Peyer's patch (tissue), 4 donors: ENCODE data around the gene HMOX1. TPM values are rescaled to one million over a fixed set of nuclear protein-coding genes. Genes with fewer than 3 reads are reported as not detected.

Source experiments
- DNase-seq, 3 donors: peaks; one replicate each; pipeline ENCODE4 v3.0.0-alpha.2; 2017 to 2019
- H3K27ac ChIP-seq, 4 donors: fragments of 200-600 bp; sonication (generic); one replicate each; pipeline ENCODE4 v1.5.1; 2016 to 2019
- H3K27me3 ChIP-seq, 2 donors: fragments of 200-600 bp; sonication (generic); one replicate each; pipeline ENCODE4 v1.5.1; 2019
- H3K36me3 ChIP-seq, 3 donors: fragments of 200-600 bp; sonication (generic); one replicate each; pipeline ENCODE4 v1.5.1; 2016 to 2019
- H3K4me1 ChIP-seq, 4 donors: fragments of 200-600 bp; sonication (generic); one replicate each; pipeline ENCODE4 v1.5.1; 2016 to 2019
- H3K4me3 ChIP-seq, 4 donors: fragments of 200-600 bp; sonication (generic); 1 replicate in 3 of 4; 2 replicates in 1 of 4; pipeline ENCODE4 v1.5.1; 2016 to 2019; ENCODE audit warnings: mild to moderate bottlenecking in 1 of 4
- H3K9me3 ChIP-seq, 4 donors: fragments of 200-600 bp; sonication (generic); one replicate each; pipeline ENCODE4 v1.5.1; 2016 to 2019; ENCODE audit warnings: mild to moderate bottlenecking in 1 of 4
- POLR2A ChIP-seq, 2 donors: fragments of 450-650 bp; IDR thresholded peaks; one replicate each; pipeline ENCODE4 v1.5.1; 2017; ENCODE audit warnings: antibody characterized with exemption in 2 of 2, mild to moderate bottlenecking in 2 of 2, moderate library complexity in 2 of 2
- total RNA-seq, 4 donors: library from RNA; depleted of rRNA; stranded (reverse); fragments of >200 nt; gene quantifications; one replicate each; pipeline ENCODE4 v1.1.0, GENCODE V29; 2016
- TF ChIP-seq, protein P1 (sequence below), 6 experiments: fragments of 450-650 bp in 4 of 6; fragments of 200-600 bp in 2 of 6; sonication (generic) in 1 of 6; IDR thresholded peaks; one replicate each; pipeline ENCODE4 v1.5.1; 2017 to 2019; ENCODE audit warnings: antibody characterized with exemption in 6 of 6, mild to moderate bottlenecking in 3 of 6, moderate library complexity in 1 of 6

Gene HMOX1
- total RNA-seq, 4 donors from 2014 or later: 27.2 to 64.5 (median 46.7) TPM

DNA sequence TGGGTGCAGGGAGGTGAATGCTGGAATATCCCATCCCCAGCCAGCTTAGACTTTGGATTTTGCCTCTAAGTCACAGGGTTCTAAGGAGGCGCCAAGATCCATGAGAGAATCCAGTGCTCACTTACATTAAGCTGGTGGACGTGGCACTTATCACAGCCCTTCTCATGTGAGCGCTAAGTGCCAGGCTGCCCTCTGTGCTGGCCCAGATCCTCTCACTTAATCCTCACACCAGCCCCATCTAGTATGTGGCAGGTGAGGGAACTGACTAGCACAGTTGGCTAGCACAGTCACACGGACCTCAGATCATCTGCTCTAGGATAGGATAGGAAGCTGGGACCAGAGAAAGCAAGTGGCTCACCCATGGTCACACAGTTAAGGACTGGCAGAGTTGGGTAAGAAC is 3.6 kb downstream of the HMOX1 start:
- DNase-seq: no peak
- Histone ChIP-seq H3K9me3 (no peaks in the 10 kb centered on the region), H3K27ac (peak overlapping the region in 1 of 4 donors; percentile 41), H3K36me3 (peaks cover 0 to 35% (median 0%) of the 10 kb centered on the region in 3 donors), H3K4me3 (peak overlapping the region in 2 of 4 donors; percentile 42 to 51), H3K4me1 (peaks cover 0 to 20% (median 4%) of the 10 kb centered on the region in 4 donors), H3K27me3 (no peaks in the 10 kb centered on the region)
- peak in 1 of 2 donors; percentile 13 for TF ChIP-seq POLR2A (IDR thresholded peaks at IDR 0.05)
- TF ChIP-seq, protein P1, sequence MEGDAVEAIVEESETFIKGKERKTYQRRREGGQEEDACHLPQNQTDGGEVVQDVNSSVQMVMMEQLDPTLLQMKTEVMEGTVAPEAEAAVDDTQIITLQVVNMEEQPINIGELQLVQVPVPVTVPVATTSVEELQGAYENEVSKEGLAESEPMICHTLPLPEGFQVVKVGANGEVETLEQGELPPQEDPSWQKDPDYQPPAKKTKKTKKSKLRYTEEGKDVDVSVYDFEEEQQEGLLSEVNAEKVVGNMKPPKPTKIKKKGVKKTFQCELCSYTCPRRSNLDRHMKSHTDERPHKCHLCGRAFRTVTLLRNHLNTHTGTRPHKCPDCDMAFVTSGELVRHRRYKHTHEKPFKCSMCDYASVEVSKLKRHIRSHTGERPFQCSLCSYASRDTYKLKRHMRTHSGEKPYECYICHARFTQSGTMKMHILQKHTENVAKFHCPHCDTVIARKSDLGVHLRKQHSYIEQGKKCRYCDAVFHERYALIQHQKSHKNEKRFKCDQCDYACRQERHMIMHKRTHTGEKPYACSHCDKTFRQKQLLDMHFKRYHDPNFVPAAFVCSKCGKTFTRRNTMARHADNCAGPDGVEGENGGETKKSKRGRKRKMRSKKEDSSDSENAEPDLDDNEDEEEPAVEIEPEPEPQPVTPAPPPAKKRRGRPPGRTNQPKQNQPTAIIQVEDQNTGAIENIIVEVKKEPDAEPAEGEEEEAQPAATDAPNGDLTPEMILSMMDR (IDR thresholded peaks at IDR 0.05): no peak

DNA sequence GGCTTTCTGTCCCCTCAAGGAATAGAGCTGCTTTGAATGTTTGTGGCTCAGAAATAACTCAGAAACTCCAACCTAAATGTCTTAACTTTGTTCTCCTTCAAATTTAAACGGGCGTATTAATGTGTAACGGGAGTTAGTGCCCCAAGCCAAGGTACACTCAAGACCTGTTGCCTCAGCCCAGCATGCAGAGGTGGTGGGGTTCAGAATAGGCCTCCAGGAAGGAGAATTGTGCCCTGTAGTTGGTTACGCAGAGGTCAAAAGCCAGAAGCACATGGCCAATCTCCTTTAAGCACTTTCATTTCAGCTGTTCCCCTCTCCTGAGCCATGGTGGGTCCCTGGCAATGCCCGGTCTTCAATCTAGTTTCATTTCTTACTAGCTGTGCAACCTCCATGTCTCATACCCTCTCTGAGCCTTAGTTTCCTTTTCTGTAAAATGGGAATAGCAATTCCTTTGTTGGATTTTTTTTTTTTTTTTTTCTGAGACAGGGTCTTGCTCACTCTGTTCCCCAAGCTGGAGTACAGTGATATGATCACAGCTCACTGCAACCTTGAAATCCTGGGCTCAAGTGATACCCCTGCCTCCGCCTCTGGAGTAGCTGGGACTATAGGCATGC is 4.2 kb downstream of the HMOX1 start:
- peak overlapping the region in 1 of 4 donors; percentile 41 for H3K27ac ChIP-seq
- H3K4me3 ChIP-seq: peak overlapping the region in 2 of 4 donors; percentile 28 to 42

DNA sequence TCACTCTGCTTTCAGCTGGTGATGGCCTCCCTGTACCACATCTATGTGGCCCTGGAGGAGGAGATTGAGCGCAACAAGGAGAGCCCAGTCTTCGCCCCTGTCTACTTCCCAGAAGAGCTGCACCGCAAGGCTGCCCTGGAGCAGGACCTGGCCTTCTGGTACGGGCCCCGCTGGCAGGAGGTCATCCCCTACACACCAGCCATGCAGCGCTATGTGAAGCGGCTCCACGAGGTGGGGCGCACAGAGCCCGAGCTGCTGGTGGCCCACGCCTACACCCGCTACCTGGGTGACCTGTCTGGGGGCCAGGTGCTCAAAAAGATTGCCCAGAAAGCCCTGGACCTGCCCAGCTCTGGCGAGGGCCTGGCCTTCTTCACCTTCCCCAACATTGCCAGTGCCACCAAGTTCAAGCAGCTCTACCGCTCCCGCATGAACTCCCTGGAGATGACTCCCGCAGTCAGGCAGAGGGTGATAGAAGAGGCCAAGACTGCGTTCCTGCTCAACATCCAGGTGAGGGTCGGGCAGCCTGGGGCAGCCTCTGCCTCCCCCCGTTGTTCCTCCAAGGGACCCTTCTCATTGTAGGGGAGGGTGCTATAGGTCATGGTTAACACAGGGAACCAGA is 5.9 kb downstream of the HMOX1 start:
- Histone ChIP-seq H3K4me1 (peaks cover 0 to 7% (median under 1%) of the 10 kb centered on the region in 4 donors), H3K9me3 (no peaks in the 10 kb centered on the region), H3K4me3 (no peak overlapping the region), H3K36me3 (peaks cover 0 to 50% (median 0%) of the 10 kb centered on the region in 3 donors), H3K27me3 (no peaks in the 10 kb centered on the region), H3K27ac (no peak overlapping the region)
- TF ChIP-seq, protein P1 (IDR thresholded peaks at IDR 0.05): no peak
- TF ChIP-seq POLR2A (IDR thresholded peaks at IDR 0.05): no peak
- no peak for DNase-seq

More for the DNA sequence above, 4.2 kb downstream of the HMOX1 start:
- Histone ChIP-seq H3K9me3 (no peaks in the 10 kb centered on the region), H3K4me1 (peaks cover 0 to 15% (median 4%) of the 10 kb centered on the region in 4 donors), H3K27me3 (no peaks in the 10 kb centered on the region), H3K36me3 (peaks cover 0 to 41% (median 0%) of the 10 kb centered on the region in 3 donors)
- TF ChIP-seq, protein P1 (IDR thresholded peaks at IDR 0.05): no peak
- no peak for TF ChIP-seq POLR2A (IDR thresholded peaks at IDR 0.05)
- DNase-seq: no peak

DNA sequence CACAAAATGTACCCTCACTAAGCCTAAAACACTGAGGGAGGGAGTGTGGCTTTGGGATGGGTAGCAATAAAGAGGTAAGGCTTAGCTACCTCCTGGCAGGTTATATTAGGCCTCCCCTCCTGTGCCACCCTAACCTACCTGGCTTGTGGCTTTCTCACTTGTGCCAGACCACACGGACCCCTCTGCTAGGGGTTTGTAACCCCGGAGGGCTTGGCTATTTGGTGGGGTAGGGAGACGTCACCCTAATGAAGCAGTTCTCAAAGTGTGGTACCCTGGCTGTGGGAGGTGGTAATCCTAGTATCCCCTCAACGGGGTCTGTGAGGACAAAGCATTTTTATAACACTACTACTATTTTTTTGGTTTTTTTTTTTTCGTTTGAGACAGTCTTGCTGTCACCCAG is 10.0 kb downstream of the HMOX1 start:
- H3K4me3 ChIP-seq: no peak overlapping the region
- H3K4me1 ChIP-seq: peaks cover 0 to 22% (median 2%) of the 10 kb centered on the region in 4 donors
- H3K27me3 ChIP-seq: no peaks in the 10 kb centered on the region
- H3K36me3 ChIP-seq: peaks cover 0 to 46% (median 0%) of the 10 kb centered on the region in 3 donors
- no peak overlapping the region for H3K27ac ChIP-seq
- H3K9me3 ChIP-seq: no peaks in the 10 kb centered on the region
- no peak for DNase-seq
- no peak for TF ChIP-seq POLR2A (IDR thresholded peaks at IDR 0.05)
- TF ChIP-seq, protein P1 (IDR thresholded peaks at IDR 0.05): no peak

DNA sequence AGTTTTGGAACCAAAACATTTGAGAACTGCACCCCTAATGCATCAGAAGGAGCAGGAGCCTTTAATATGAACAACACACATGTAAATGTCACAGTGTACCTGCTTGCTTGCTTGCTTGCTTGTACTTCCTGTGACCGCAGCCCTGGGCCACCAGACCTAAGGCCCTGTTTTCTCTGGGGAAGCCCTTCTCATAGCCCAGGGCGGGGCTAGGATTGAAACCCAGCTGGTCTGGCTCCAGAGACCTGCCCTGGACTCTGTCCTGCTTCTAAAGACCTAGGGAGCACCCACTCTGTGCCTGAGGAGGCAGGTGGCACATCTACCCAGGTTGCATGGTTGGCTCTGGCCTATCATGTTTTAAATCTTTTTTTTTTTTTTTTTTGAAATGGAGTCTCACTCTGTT is 11.5 kb downstream of the HMOX1 start:
- H3K4me1 ChIP-seq: peaks cover 0 to 22% (median 2%) of the 10 kb centered on the region in 4 donors
- DNase-seq: peak; percentile 70 to 89 (median 82)
- no peaks in the 10 kb centered on the region for H3K9me3 ChIP-seq
- TF ChIP-seq, protein P1 (IDR thresholded peaks at IDR 0.05): no peak
- no peak for TF ChIP-seq POLR2A (IDR thresholded peaks at IDR 0.05)
- H3K27me3 ChIP-seq: no peaks in the 10 kb centered on the region
- peak overlapping the region in 3 of 4 donors; percentile 2 to 59 (median 10) for H3K27ac ChIP-seq
- no peak overlapping the region for H3K4me3 ChIP-seq
- H3K36me3 ChIP-seq: peaks cover 0 to 33% (median 0%) of the 10 kb centered on the region in 3 donors
